ENCODE measurements around the gene TNFAIP8L1. TPM values are rescaled to one million over a fixed set of nuclear protein-coding genes. Genes with fewer than 3 reads are reported as not detected.

The TNFAIP8L1 gene
- total and polyA plus RNA-seq, 2 of the 8 experiments (the other 6 are each of a cell fraction or from before 2014, with no cell fraction given): 3.2 to 6.1 TPM

DNA sequence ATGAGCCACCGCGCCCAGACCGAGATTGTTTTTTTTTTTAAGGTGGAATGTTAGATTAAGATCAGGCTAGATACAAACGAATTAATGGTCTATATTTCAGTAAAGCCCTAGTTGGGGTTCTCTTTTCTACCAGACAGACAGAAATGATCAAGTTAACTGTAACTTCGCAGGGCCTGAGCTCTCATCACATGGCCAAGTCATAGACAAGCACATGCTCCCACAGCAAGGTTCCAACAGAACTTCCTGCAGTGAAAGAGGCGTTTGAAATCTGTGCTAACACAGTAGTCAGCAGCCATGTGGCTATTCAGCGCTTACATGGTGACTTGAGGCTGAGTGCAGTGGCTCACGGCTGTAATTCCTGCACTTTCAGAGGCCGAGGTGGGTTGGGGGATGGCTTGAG lies 45.1 kb upstream of the TNFAIP8L1 start:
- H2BK12ac ChIP-seq (ENCODE audit: low read depth, low read length): no peak overlapping the region
- no peak overlapping the region for H4K8ac ChIP-seq (ENCODE audit: extremely low read depth, insufficient read depth, low read length)
- H3K4me1 ChIP-seq (replicated peaks in 1 of 4; ENCODE audit: control insufficient read depth in 3 of 4, insufficient read depth in 4 of 4, low read length in 3 of 4): peaks cover 0 to 9% (median 4%) of the 10 kb centered on the region in 4 experiments; a peak in 5 of 7 replicates
- no peak overlapping the region for H3K14ac ChIP-seq (ENCODE audit: insufficient read length)
- WGBS, 2 experiments (ENCODE audit: extremely low coverage in 1 of 2, insufficient coverage in 1 of 2, insufficient read length in 1 of 2, insufficient replicate concordance in 2 of 2, low coverage in 1 of 2, low lambda C conversion rate in 2 of 2, missing lambda C conversion rate in 1 of 2): 74% methylated on average over 9 of the region's 9 CpGs; no CpG with 5 or more reads in 1 of the 2 experiments
- ChIA-PET CTCF (ENCODE audit: partially characterized antibody) (interaction anchor here (0.6 to 7.1 kb wide), 11 partner anchors 9 to 258 kb away, joined by 3 to 34 read pairs (median 8); no protein-coding TSS in a partner anchor), POLR2A (ENCODE audit: partially characterized antibody) (interaction anchor here (0.7 kb wide), 1 partner anchor 17 kb away, joined by 3 read pairs; no protein-coding TSS in a partner anchor)
- H2BK20ac ChIP-seq (ENCODE audit: low read length): no peak overlapping the region
- H4K5ac ChIP-seq (ENCODE audit: insufficient read length, low read depth, low read length): no peak overlapping the region
- H3K27ac ChIP-seq (ENCODE audit: low read depth, low read length): no peak overlapping the region
- no peak overlapping the region for H3K56ac ChIP-seq (replicated peaks; ENCODE audit: insufficient read length, low read depth, low read length)
- H2BK120ac ChIP-seq (replicated peaks; ENCODE audit: low read depth, low read length): no peak overlapping the region
- no peak overlapping the region for H3K18ac ChIP-seq (ENCODE audit: extremely low read depth, low read length)
- H2AK5ac ChIP-seq (ENCODE audit: low read depth, low read length): no peak overlapping the region
- H4K91ac ChIP-seq (replicated peaks; ENCODE audit: insufficient read length, low read length): no peak overlapping the region
- H2BK15ac ChIP-seq (ENCODE audit: low read length): peak overlapping the region; percentile 88; the same call in 1 of the 2 replicates
- no peak overlapping the region for H3K4me3 ChIP-seq (ENCODE audit: extremely low read depth in 1 of 4, insufficient read depth in 2 of 4, low read depth in 3 of 4, low read length in 4 of 4)
- H3K23ac ChIP-seq (ENCODE audit: insufficient read length): no peak overlapping the region
- peaks cover 10% of the 10 kb centered on the region; the same call in 1 of the 2 replicates for H3K23me2 ChIP-seq (ENCODE audit: low read depth, low read length)
- no peak overlapping the region for H3K4ac ChIP-seq (replicated peaks; ENCODE audit: insufficient read length, low read depth, low read length)
- no peaks in the 10 kb centered on the region for H3K36me3 ChIP-seq (ENCODE audit: control insufficient read depth in 2 of 4, insufficient read depth in 4 of 4, low read length in 3 of 4)
- H3K79me1 ChIP-seq (ENCODE audit: low read depth, low read length): no peaks in the 10 kb centered on the region
- FAIRE-seq (no peak), DNase-seq (ENCODE audit: low read depth in 1 of 2, low spot score in 2 of 2) (no peak)
- TF ChIP-seq, protein P1, sequence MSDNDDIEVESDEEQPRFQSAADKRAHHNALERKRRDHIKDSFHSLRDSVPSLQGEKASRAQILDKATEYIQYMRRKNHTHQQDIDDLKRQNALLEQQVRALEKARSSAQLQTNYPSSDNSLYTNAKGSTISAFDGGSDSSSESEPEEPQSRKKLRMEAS (IDR thresholded peaks at IDR 0.05): peak; percentile 35; the same call in 1 of the 2 replicates
- TF ChIP-seq, protein P2, sequence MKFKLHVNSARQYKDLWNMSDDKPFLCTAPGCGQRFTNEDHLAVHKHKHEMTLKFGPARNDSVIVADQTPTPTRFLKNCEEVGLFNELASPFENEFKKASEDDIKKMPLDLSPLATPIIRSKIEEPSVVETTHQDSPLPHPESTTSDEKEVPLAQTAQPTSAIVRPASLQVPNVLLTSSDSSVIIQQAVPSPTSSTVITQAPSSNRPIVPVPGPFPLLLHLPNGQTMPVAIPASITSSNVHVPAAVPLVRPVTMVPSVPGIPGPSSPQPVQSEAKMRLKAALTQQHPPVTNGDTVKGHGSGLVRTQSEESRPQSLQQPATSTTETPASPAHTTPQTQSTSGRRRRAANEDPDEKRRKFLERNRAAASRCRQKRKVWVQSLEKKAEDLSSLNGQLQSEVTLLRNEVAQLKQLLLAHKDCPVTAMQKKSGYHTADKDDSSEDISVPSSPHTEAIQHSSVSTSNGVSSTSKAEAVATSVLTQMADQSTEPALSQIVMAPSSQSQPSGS (IDR thresholded peaks at IDR 0.05; ENCODE audit: low read length): no peak
- peaks cover 3 to 7% (median 4%) of the 10 kb centered on the region in 4 experiments; a peak in 5 of 7 replicates for H3K27me3 ChIP-seq (replicated peaks in 1 of 4; ENCODE audit: control insufficient read depth in 3 of 4, extremely low read depth in 1 of 4, insufficient read depth in 3 of 4, low read length in 3 of 4)
- no peaks in the 10 kb centered on the region for H3K9me3 ChIP-seq (ENCODE audit: insufficient read depth in 2 of 2, low read depth in 1 of 2, low read length in 1 of 2)
- no peak overlapping the region for H3K9ac ChIP-seq (replicated peaks in 1 of 4; ENCODE audit: extremely low read depth in 1 of 4, low read depth in 3 of 4, low read length in 3 of 4)
- no peak overlapping the region for H3K4me2 ChIP-seq (ENCODE audit: insufficient read depth in 1 of 2, low read depth in 2 of 2, low read length in 2 of 2)
- peak overlapping the region; percentile 87; the same call in 1 of the 2 replicates for H2AFZ ChIP-seq (ENCODE audit: low read length)
- H3K79me2 ChIP-seq (ENCODE audit: control insufficient read depth in 1 of 2, insufficient read depth in 2 of 2, low read length in 2 of 2): no peaks in the 10 kb centered on the region
- H4K20me1 ChIP-seq (replicated peaks in 1 of 2; ENCODE audit: control insufficient read depth in 1 of 2, insufficient read depth in 2 of 2, low read length in 2 of 2): no peaks in the 10 kb centered on the region
- H2BK5ac ChIP-seq (ENCODE audit: low read depth, low read length): no peak overlapping the region
